Spleen (tissue), 7 donors: ENCODE data around the gene TEX52.

ENCODE experiments used
- POLR2A ChIP-seq, 3 donors: fragments of 450-650 bp; IDR thresholded peaks; one replicate each; pipeline ENCODE4 v1.5.1; 2017; ENCODE audit warnings: antibody characterized with exemption in 3 of 3, mild to moderate bottlenecking in 1 of 3
- POLR2AphosphoS5 ChIP-seq, 3 donors: sonication (generic); formaldehyde crosslinking; IDR thresholded peaks; one replicate each; pipeline ENCODE4 v1.5.1; 2017; ENCODE audit warnings: antibody characterized with exemption in 3 of 3
- TF ChIP-seq, protein P1 (sequence below), 11 experiments: fragments of 200-600 bp in 7 of 11; fragments of 450-650 bp in 4 of 11; sonication (generic) in 4 of 11; IDR thresholded peaks in 8 of 11; conservative IDR thresholded peaks in 3 of 11; 1 replicate in 7 of 11; 2 replicates in 4 of 11; pipeline versions ENCODE4 v1.4.0 to v1.8.0; 2016 to 2021; ENCODE audit warnings: antibody characterized with exemption in 11 of 11, inconsistent platforms in 4 of 11, mild to moderate bottlenecking in 1 of 11
- donor health status: DM: no; HTN: no; CAD: no; lungs with moderate emphysema.
- donor health status: DM: no; HTN: no; CAD: no.
- donor health status: DM: no; HTN: no; CAD: no.

DNA sequence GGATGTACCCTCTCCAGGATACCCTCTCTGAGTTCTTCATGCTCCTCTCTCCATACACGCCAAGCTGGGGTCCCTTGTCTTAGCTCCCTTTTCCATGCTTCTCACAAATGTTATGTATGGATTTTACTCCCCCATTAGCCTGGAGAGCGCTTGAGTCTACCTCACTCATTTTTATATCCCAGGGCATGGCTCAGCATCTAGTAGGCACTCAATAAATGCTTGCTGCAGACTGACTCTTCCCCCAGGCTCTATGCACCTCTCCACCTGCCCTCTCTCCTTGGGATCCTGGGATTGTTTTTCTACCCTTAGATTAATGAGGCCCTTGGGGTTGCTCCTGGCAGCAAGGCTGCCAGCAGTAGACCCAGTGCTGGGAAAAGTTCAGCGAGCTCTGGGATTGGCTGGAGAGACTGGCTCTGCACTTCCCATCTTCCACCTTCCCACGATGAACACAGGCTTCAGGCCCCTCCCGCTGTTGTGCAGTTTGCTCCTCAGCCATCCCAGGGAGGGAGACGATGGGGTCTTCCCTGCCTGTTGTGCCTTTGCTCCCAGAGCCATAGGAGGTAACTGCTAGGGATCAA, 24.2 kb downstream of the TEX52 start:
- TF ChIP-seq, protein P1, sequence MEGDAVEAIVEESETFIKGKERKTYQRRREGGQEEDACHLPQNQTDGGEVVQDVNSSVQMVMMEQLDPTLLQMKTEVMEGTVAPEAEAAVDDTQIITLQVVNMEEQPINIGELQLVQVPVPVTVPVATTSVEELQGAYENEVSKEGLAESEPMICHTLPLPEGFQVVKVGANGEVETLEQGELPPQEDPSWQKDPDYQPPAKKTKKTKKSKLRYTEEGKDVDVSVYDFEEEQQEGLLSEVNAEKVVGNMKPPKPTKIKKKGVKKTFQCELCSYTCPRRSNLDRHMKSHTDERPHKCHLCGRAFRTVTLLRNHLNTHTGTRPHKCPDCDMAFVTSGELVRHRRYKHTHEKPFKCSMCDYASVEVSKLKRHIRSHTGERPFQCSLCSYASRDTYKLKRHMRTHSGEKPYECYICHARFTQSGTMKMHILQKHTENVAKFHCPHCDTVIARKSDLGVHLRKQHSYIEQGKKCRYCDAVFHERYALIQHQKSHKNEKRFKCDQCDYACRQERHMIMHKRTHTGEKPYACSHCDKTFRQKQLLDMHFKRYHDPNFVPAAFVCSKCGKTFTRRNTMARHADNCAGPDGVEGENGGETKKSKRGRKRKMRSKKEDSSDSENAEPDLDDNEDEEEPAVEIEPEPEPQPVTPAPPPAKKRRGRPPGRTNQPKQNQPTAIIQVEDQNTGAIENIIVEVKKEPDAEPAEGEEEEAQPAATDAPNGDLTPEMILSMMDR (IDR thresholded peaks at IDR 0.05 in 8 of 11, conservative IDR thresholded peaks at IDR 0.05 in 3 of 11): no peak
- TF ChIP-seq POLR2A (IDR thresholded peaks at IDR 0.05) (no peak), POLR2AphosphoS5 (IDR thresholded peaks at IDR 0.05) (no peak)
